ENCODE results near the gene FUBP3. TPM values are rescaled to one million over a fixed set of nuclear protein-coding genes. Genes with fewer than 3 reads are reported as not detected.

FUBP3 gene
- total RNA-seq, 1 donor from 2014 or later: 14.5 TPM

DNA sequence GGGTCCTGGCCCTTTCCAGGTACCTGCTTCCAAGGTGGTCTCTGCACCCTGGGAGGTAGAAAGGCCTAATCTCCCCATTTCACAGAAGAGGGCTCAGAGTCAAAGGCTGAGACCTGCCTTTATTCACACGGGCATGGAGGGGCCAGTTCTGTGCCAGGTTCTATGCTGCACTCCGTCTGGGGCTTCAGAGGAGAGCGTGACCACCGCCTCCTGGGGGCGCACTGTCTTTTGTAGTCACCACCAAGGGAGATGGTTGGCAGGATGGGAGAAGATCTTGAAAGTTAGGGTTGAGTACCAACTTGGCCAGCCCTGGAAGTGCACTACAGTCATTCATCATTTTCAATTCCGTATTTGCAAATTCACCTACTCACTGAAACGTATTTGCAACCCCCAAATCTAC lies 61.3 kb downstream of the FUBP3 start:
- intact Hi-C loops (cut with DNase I): no loop called here
- H3K27ac ChIP-seq: no peak overlapping the region
- H3K4me1 ChIP-seq: no peaks in the 10 kb centered on the region
- H3K9me3 ChIP-seq: no peaks in the 10 kb centered on the region
- DNase-seq (ENCODE audit: low spot score in 2 of 2): no peak
- TF ChIP-seq, protein P1, sequence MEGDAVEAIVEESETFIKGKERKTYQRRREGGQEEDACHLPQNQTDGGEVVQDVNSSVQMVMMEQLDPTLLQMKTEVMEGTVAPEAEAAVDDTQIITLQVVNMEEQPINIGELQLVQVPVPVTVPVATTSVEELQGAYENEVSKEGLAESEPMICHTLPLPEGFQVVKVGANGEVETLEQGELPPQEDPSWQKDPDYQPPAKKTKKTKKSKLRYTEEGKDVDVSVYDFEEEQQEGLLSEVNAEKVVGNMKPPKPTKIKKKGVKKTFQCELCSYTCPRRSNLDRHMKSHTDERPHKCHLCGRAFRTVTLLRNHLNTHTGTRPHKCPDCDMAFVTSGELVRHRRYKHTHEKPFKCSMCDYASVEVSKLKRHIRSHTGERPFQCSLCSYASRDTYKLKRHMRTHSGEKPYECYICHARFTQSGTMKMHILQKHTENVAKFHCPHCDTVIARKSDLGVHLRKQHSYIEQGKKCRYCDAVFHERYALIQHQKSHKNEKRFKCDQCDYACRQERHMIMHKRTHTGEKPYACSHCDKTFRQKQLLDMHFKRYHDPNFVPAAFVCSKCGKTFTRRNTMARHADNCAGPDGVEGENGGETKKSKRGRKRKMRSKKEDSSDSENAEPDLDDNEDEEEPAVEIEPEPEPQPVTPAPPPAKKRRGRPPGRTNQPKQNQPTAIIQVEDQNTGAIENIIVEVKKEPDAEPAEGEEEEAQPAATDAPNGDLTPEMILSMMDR (IDR thresholded peaks at IDR 0.05): no peak
- peaks cover 12 to 24% of the 10 kb centered on the region in 2 donors for H3K36me3 ChIP-seq
- H3K27me3 ChIP-seq: no peaks in the 10 kb centered on the region
- H3K4me3 ChIP-seq: no peak overlapping the region

DNA sequence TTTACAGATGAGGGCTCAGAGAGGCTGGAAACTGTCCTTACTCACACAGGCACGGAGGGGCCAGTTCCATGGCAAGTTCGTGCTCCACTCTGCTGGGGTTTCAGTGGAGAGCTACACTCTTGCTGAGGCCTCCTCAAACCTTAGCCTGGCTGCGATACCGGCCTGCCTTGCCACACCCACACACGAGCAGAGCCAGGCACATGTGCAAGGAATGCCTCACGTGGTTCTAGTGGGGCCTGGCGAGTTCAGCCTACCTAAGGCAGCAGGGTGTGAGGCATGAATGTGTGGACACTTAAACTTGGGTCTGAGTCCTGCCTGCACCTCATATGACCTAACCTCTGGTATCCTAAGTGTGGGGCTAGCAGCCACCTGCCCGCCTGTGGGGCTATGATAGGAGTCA lies 63.5 kb downstream of the FUBP3 start:
- H3K27me3 ChIP-seq: no peaks in the 10 kb centered on the region
- no peaks in the 10 kb centered on the region for H3K9me3 ChIP-seq
- TF ChIP-seq, protein P1 (IDR thresholded peaks at IDR 0.05): no peak
- intact Hi-C loops (cut with DNase I): no loop called here
- H3K4me3 ChIP-seq: no peak overlapping the region
- no peaks in the 10 kb centered on the region for H3K4me1 ChIP-seq
- H3K27ac ChIP-seq: no peak overlapping the region
- no peak for DNase-seq (ENCODE audit: low spot score in 2 of 2)
- H3K36me3 ChIP-seq: peaks cover 0 to 6% of the 10 kb centered on the region in 2 donors

DNA sequence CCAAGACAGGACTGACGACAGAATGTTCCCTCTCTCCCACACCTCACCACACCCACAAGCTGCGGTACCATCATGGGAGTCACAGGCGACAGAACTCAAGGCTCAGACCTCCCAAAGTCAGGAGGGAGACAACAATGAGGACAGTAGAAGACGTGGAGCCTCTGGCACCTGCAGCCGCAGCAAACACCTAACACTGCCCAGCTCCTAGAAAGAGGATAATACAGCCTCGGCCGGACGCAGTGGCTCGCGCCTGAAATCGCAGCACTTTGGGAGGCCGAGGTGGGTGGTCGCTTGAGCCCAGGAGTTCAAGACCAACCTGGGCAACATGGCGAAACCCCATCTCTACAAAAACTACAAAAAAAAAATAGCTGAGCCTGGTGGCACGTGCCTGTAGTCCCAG lies 71.8 kb downstream of the FUBP3 start:
- no peak overlapping the region for H3K4me3 ChIP-seq
- no peaks in the 10 kb centered on the region for H3K27me3 ChIP-seq
- H3K4me1 ChIP-seq: no peaks in the 10 kb centered on the region
- H3K27ac ChIP-seq: no peak overlapping the region
- no peak for DNase-seq (ENCODE audit: low spot score in 2 of 2)
- TF ChIP-seq, protein P1 (IDR thresholded peaks at IDR 0.05): no peak
- H3K36me3 ChIP-seq: no peaks in the 10 kb centered on the region
- intact Hi-C loops (cut with DNase I): no loop called here
- no peaks in the 10 kb centered on the region for H3K9me3 ChIP-seq

DNA sequence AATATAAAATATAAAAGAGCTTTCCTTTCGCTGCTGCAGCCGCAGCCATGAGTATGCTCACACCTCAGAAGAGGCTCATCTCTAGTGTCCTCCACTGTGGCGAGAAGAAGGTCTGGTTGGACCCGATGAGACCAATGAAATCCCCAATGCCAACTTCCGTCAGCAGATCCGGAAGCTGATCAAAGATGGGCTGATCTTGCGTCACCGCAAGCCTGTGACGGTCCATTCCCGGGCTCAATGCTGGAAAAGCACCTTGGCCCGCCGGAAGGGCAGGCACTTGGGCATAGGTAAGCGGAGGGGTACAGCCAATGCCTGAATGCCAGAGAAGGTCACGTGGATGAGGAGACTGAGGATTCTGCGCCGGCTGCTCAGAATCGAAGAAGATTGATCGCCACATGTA lies 72.4 kb downstream of the FUBP3 start:
- intact Hi-C loops (cut with DNase I): no loop called here
- no peak for DNase-seq (ENCODE audit: low spot score in 2 of 2)
- TF ChIP-seq, protein P1 (IDR thresholded peaks at IDR 0.05): no peak

DNA sequence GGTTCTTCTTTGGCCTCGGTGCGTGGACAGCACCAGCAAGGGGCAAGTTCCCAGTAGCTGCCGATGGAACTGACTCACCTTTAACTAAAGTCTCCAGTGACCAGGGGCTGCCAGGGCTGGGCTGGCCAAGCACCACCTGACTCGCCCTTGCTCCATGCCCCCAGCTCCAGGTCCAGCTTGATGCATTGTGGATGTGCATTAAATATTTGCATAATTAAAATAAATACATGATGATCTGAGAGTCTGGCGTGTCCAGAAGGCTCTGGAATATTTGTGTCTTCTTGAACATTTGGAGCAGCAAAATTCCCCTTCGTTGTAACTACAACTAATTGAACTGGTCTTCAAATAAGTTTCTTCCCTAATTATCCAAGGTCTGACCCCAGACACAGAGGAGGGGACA lies 75.5 kb downstream of the FUBP3 start:
- H3K4me1 ChIP-seq: no peaks in the 10 kb centered on the region
- peaks cover 10% of the 10 kb centered on the region for H3K27me3 ChIP-seq
- H3K4me3 ChIP-seq: no peak overlapping the region
- no peaks in the 10 kb centered on the region for H3K9me3 ChIP-seq
- H3K36me3 ChIP-seq: no peaks in the 10 kb centered on the region
- no peak for DNase-seq (ENCODE audit: low spot score in 2 of 2)
- TF ChIP-seq, protein P1 (IDR thresholded peaks at IDR 0.05): no peak
- intact Hi-C loops (cut with DNase I): no loop called here
- no peak overlapping the region for H3K27ac ChIP-seq

More for the DNA sequence above, 72.4 kb downstream of the FUBP3 start:
- H3K9me3 ChIP-seq: no peaks in the 10 kb centered on the region
- no peaks in the 10 kb centered on the region for H3K36me3 ChIP-seq
- no peak overlapping the region for H3K27ac ChIP-seq
- H3K27me3 ChIP-seq: no peaks in the 10 kb centered on the region
- no peaks in the 10 kb centered on the region for H3K4me1 ChIP-seq
- H3K4me3 ChIP-seq: no peak overlapping the region

All from ascending aorta (tissue), 2 donors.